Lung (tissue), 12 donors: ENCODE measurements around the gene DNAJC16. TPM values are rescaled to one million over a fixed set of nuclear protein-coding genes. Genes with fewer than 3 reads are reported as not detected.
"Not testable (repeated sequence)": the region's sequence is repeated elsewhere in the genome, so short reads cannot be mapped to it uniquely, and the experiment has no call there.

Source experiments
- ATAC-seq: fragments of 200-7000 bp; cut with Tn5 transposase; one replicate; pipeline ENCODE4 v1.9.1; 2020; ENCODE audit warnings: moderate number of reproducible peaks; ENCODE audit not compliant: insufficient read depth, low FRiP score
- DNase-seq, 3 donors: peaks; one replicate each; pipeline ENCODE4 v3.0.0-alpha.2; 2013 to 2017
- H3K27ac ChIP-seq, 2 donors: one replicate each; pipeline ENCODE4 v1.5.1; 2013; ENCODE audit warnings: mild to moderate bottlenecking in 2 of 2, moderate library complexity in 2 of 2, control low read depth in 1 of 2, inconsistent platforms in 1 of 2, low read depth in 1 of 2, low read length in 1 of 2
- H3K27me3 ChIP-seq, 3 donors: one replicate each; pipeline ENCODE4 v1.5.1; 2013; ENCODE audit warnings: low read length in 2 of 3; ENCODE audit not compliant: control insufficient read depth in 3 of 3, insufficient read depth in 3 of 3
- H3K36me3 ChIP-seq, 4 donors: one replicate each; pipeline ENCODE4 v1.5.1; 2013; ENCODE audit warnings: low read length in 4 of 4, mild to moderate bottlenecking in 1 of 4, moderate library complexity in 1 of 4; ENCODE audit not compliant: control insufficient read depth in 4 of 4, insufficient read depth in 4 of 4
- H3K4me1 ChIP-seq, 5 donors: one replicate each; pipeline ENCODE4 v1.5.1; 2013; ENCODE audit warnings: low read length in 5 of 5, mild to moderate bottlenecking in 2 of 5, moderate library complexity in 1 of 5; ENCODE audit not compliant: control insufficient read depth in 5 of 5, insufficient read depth in 5 of 5
- H3K4me3 ChIP-seq: one replicate; pipeline ENCODE4 v1.5.1; 2013; ENCODE audit warnings: mild to moderate bottlenecking, control low read depth, moderate library complexity
- H3K9ac ChIP-seq, 2 donors: one replicate each; pipeline ENCODE4 v1.5.1; 2013; ENCODE audit warnings: low read length in 2 of 2, control low read depth in 1 of 2; ENCODE audit not compliant: insufficient read depth in 1 of 2
- H3K9me3 ChIP-seq, 4 donors: one replicate each; pipeline ENCODE4 v1.5.1; 2013; ENCODE audit warnings: low read length in 3 of 4, mild to moderate bottlenecking in 1 of 4, moderate library complexity in 1 of 4; ENCODE audit not compliant: control insufficient read depth in 4 of 4, insufficient read depth in 3 of 4
- CTCF ChIP-seq: IDR thresholded peaks from 2 replicates; pipeline ENCODE4 v1.5.1; 2012; ENCODE audit warnings: mild to moderate bottlenecking; ENCODE audit errors: control extremely low read depth, extremely low read depth
- WGBS, 2 donors: extraction: QIAGEN DNeasy Blood & Tissue Kit; methylation state at CpG; one replicate each; pipeline ENCODE4 v1.1.7; 2013; 5-methylcytosine and 5-hydroxymethylcytosine counted together
- polyA plus RNA-seq, 2 donors: library from polyadenylated mRNA; stranded (reverse); fragments of 200-250 nt; gene quantifications; one replicate each; pipeline ENCODE4 v1.2.1, GENCODE V29; 2013
- total RNA-seq, 2 donors: library from RNA; depleted of rRNA in 1 of 2; stranded (reverse); fragments of >200 nt in 1 of 2; gene quantifications; one replicate each; pipeline ENCODE4 v1.2.1, GENCODE V29; 2014 to 2021
- donor health status: control.
- donor health status: control.
- donor health status: Bipolar disorder and iron deficiency.
- donor health status: healthy.
- donor health status: DM: yes; HTN: yes; CAD: no.

DNAJC16 gene
- total and polyA plus RNA-seq, 4 donors = 4.8 to 28.8 (median 12.8) TPM

GRCh38 chr1:15510611-15511405 is 15.8 kb upstream of the DNAJC16 start:
- ATAC-seq (no peak), DNase-seq (no peak)
- H3K36me3 ChIP-seq = peaks cover 0 to 10% (median 4%) of the 10 kb centered on the region in 4 donors
- H3K4me1 ChIP-seq = peaks cover 0 to 4% (median 0%) of the 10 kb centered on the region in 5 donors
- H3K9me3 ChIP-seq = no peaks in the 10 kb centered on the region
- no peak overlapping the region for H3K4me3 ChIP-seq
- H3K9ac ChIP-seq = no peak overlapping the region
- WGBS, 2 donors = 91% methylated on average over 8 of the region's 8 CpGs
- no peaks in the 10 kb centered on the region for H3K27me3 ChIP-seq
- TF ChIP-seq CTCF = no peak
- H3K27ac ChIP-seq = no peak overlapping the region

GRCh38 chr1:15513192-15513591 is 13.5 kb upstream of the DNAJC16 start:
- ATAC-seq = no peak
- DNase-seq = no peak
- Histone ChIP-seq H3K4me3 (no peak overlapping the region), H3K36me3 (peaks cover 0 to 16% (median 7%) of the 10 kb centered on the region in 4 donors), H3K9ac (no peak overlapping the region), H3K4me1 (no peaks in the 10 kb centered on the region), H3K27me3 (no peaks in the 10 kb centered on the region), H3K27ac (no peak overlapping the region), H3K9me3 (no peaks in the 10 kb centered on the region)
- no peak for TF ChIP-seq CTCF
- WGBS, 2 donors = 86 to 88% methylated on average over 4 of the region's 4 CpGs

GRCh38 chr1:15513919-15514318 is 12.7 kb upstream of the DNAJC16 start:
- Histone ChIP-seq H3K27me3 (no peaks in the 10 kb centered on the region), H3K36me3 (peaks cover 0 to 16% (median 8%) of the 10 kb centered on the region in 4 donors)
- TF ChIP-seq CTCF = no peak

GRCh38 chr1:15514557-15514956 is 12.1 kb upstream of the DNAJC16 start:
- not testable (repeated sequence) for ATAC-seq, H3K4me3 ChIP-seq, H3K4me1 ChIP-seq, H3K9me3 ChIP-seq, H3K27ac ChIP-seq, DNase-seq, H3K27me3 ChIP-seq, H3K9ac ChIP-seq
- peaks cover 0 to 16% (median 8%) of the 10 kb centered on the region in 4 donors for H3K36me3 ChIP-seq
- WGBS, 2 donors = 93 to 95% methylated on average over 5 of the region's 5 CpGs

More at GRCh38 chr1:15513919-15514318, 12.7 kb upstream of the DNAJC16 start:
- Histone ChIP-seq H3K9me3 (no peaks in the 10 kb centered on the region), H3K4me1 (no peaks in the 10 kb centered on the region), H3K27ac (no peak overlapping the region), H3K4me3 (no peak overlapping the region), H3K9ac (no peak overlapping the region)
- no peak for ATAC-seq
- WGBS, 2 donors = 93 to 94% methylated on average over 3 of the region's 3 CpGs
- DNase-seq = no peak
